ENCODE data around the gene ITGB7. TPM values are rescaled to one million over a fixed set of nuclear protein-coding genes. Genes with fewer than 3 reads are reported as not detected.
"Not testable (repeated sequence)": the region's sequence is repeated elsewhere in the genome, so short reads cannot be mapped to it uniquely, and the experiment has no call there.

The ITGB7 gene
- total RNA-seq, 2 experiments from 2014 or later = 32.3 to 32.5 TPM

DNA sequence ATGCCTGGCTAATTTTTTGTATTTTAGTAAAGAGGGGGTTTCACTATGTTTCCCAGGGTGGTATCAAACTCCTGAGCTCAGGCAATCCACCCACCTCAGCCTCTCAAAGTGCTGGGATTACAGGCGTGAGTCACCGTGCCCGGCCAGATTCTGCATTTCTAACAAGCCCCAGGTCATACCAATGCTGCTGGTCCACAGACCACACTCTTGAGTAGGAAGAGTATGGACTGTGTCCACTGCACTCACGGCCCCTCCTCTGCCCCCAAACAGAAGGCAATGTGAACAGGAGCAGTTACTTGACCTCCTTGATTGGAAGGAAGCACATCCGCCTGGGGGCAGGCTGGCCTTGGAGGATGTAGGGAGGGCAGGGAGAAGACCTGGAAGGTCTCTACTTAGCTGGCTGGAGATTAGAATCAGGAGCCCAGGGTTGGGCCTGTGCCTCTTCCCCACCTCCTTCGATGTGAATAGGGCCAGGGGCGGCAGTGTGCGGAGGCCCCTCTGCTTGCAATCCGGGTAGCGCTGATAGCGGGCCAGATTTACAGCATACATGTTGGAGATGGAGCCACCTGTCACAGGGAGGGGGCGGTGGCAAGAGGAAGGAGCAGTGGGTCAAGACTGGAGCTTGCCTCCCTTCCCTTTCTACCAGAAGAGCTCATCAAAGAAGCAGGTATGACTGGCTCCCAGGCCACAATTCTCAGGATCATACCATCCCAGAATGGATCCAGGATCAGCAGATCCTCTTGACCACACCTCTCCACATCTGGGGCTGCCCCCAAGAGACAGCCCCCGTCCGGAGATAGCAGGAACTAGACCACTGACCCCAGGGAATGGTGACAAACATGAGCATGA, 36.0 kb downstream of the ITGB7 start:
- intact Hi-C loops (cut with micrococcal nuclease) = no loop called here
- CTCF ChIA-PET = interaction anchor here (1.2 kb wide), 1 partner anchor 12 kb away, joined by 3 read pairs; no protein-coding TSS in a partner anchor
- H3K4me1 Mint-ChIP-seq (ENCODE audit: low read depth) = peaks cover 3% of the 10 kb centered on the region
- H3K9me3 Mint-ChIP-seq = no peaks in the 10 kb centered on the region
- peaks cover 6% of the 10 kb centered on the region for H3K36me3 Mint-ChIP-seq (ENCODE audit: low read depth)
- H3K27me3 Mint-ChIP-seq (ENCODE audit: low read depth) = no peaks in the 10 kb centered on the region
- H3K27ac Mint-ChIP-seq = no peak overlapping the region
- DNase-seq = no peak
- H3K4me3 Mint-ChIP-seq = no peak overlapping the region

DNA sequence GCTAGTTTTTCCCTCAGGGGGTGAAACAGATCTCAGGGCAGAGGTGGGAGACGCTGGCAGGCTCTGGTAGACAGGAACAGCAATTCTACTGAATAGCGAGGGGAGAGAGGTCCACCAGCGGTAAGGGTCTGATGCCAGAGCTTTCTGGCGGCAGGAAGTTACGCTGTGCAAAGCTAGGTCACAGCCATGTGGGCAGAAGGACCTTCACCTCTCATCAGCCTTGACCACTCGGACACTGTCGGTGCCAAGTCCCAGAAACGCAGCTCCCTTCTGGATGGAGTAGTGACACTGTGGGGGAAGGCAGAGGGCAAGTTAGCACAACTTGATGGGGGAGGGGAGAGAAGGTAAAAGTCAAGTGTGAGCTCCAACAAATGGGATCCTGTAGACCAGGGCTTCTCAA, 36.8 kb downstream of the ITGB7 start:
- intact Hi-C loops (cut with micrococcal nuclease) = no loop called here
- Mint-ChIP-seq H3K4me3 (no peak overlapping the region), H3K4me1 (ENCODE audit: low read depth) (no peaks in the 10 kb centered on the region), H3K36me3 (ENCODE audit: low read depth) (peaks cover 6% of the 10 kb centered on the region), H3K27ac (no peak overlapping the region), H3K27me3 (ENCODE audit: low read depth) (no peaks in the 10 kb centered on the region), H3K9me3 (no peaks in the 10 kb centered on the region)
- CTCF ChIA-PET = no interaction called here
- DNase-seq = no peak

DNA sequence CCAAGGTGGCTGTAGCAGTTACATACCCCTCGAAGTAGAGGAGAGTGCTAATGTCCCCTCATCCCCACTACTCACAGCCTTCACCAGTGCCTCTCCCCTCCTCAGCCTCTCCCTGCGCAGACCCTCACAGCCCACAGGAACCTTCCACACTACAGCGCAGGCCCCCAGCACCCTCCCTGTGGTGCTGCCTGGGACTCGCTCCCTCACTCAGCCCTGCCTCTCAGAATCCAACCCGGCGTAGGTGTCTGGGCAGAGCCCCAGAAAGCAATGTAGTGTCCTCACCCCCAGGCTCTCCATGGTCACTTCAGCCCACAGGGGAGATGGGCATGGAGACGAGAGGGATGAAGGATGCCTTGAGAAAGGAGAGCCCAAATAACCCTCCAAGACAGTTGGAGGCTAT, 37.4 kb downstream of the ITGB7 start:
- Mint-ChIP-seq H3K27ac (no peak overlapping the region), H3K27me3 (ENCODE audit: low read depth) (no peaks in the 10 kb centered on the region), H3K4me1 (ENCODE audit: low read depth) (no peaks in the 10 kb centered on the region), H3K9me3 (no peaks in the 10 kb centered on the region), H3K36me3 (ENCODE audit: low read depth) (peaks cover 6% of the 10 kb centered on the region), H3K4me3 (no peak overlapping the region)
- DNase-seq = no peak
- intact Hi-C loops (cut with micrococcal nuclease) = no loop called here
- CTCF ChIA-PET = no interaction called here

DNA sequence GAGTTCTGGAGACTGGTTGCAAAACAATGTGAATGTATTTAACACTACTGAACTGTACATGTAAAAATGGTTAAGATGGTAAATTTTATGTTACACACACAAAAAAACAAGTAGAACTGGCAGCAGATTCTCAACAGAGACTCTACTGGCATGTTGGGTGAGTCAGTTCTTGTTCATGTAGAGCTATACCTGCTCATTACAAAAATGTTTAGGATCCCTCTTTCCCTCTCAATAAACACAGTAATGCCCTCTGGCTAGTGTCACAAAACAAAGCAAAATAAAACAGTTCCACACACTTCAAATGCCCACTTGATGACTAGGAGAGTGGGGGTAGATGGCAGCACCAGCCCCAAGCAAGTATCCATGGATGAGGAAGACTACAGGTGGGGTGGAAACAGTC, 40.2 kb downstream of the ITGB7 start:
- Mint-ChIP-seq H3K36me3 (ENCODE audit: low read depth) (peaks cover 6% of the 10 kb centered on the region), H3K27ac (no peak overlapping the region), H3K4me3 (no peak overlapping the region), H3K9me3 (no peaks in the 10 kb centered on the region), H3K27me3 (ENCODE audit: low read depth) (no peaks in the 10 kb centered on the region), H3K4me1 (ENCODE audit: low read depth) (no peaks in the 10 kb centered on the region)
- CTCF ChIA-PET = no interaction called here
- DNase-seq = no peak
- intact Hi-C loops (cut with micrococcal nuclease) = no loop called here

DNA sequence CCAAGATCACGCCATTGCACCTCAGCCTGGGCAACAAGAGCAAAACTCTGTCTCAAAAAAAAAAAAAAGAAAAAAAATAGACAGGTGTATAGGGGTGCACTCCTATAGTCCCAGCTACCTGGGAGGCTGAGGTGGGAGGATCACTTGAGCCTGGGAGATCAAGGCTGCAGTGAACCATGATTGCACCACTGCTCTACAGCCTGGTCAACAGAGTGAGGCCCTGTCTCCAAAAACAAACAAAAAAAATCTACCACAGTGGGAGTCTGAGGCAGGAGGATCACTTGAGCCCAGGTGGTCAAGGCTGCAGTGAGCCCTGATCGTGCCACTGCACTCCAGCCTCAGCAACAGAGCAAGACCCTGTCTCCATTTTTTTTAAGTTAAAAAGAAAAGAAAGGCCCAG, 44.0 kb downstream of the ITGB7 start:
- CTCF ChIA-PET = interaction anchor here (0.7 to 4.3 kb wide), 3 partner anchors 14 to 34 kb away, joined by 3 to 31 read pairs (median 5); no protein-coding TSS in a partner anchor
- DNase-seq; H3K9me3 Mint-ChIP-seq; H3K27ac Mint-ChIP-seq; H3K4me3 Mint-ChIP-seq; H3K36me3 Mint-ChIP-seq (ENCODE audit: low read depth); intact Hi-C loops (cut with micrococcal nuclease); H3K4me1 Mint-ChIP-seq (ENCODE audit: low read depth); H3K27me3 Mint-ChIP-seq (ENCODE audit: low read depth): not testable (repeated sequence)

DNA sequence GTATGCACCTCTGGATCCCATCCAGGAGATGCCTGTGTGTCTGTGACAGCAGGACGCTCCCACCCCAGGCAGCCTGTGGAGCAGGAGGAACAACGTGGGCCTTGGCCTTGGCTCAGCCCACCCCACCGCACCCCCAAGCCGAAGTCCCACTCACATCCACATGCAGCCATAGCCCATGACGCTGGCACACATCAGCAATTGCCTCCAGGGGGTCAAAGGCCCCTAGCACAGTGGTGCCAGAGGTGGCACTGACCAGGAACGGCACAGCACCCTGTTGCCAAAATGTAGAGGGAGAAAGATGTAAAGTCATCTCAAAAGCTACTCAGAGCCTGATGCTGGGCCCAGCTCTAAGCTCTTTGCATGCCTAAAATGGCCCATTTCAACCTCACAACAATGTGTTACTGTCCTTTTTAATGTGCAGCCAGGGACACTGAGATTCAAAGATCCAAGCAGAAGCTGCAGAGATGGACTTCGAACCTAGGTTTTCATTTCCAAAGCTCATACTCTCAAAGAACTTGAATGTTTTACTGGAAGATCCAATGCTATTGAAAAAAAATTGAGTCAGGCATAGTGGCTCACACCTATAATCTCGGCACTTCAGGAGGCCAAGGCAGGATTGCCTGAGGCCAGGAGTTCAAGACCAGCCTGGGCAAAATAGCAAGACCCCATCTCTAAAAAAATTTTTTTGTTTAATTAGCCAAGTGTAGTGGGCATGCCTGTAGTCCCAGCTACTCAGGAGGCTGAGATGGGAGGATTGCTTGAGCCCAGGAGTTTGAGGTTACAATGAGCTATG, 45.7 kb downstream of the ITGB7 start:
- Mint-ChIP-seq H3K27ac (no peak overlapping the region), H3K9me3 (no peaks in the 10 kb centered on the region), H3K27me3 (ENCODE audit: low read depth) (no peaks in the 10 kb centered on the region), H3K4me3 (no peak overlapping the region), H3K4me1 (ENCODE audit: low read depth) (peaks cover 7% of the 10 kb centered on the region), H3K36me3 (ENCODE audit: low read depth) (no peaks in the 10 kb centered on the region)
- intact Hi-C loops (cut with micrococcal nuclease) = no loop called here
- DNase-seq = no peak
- CTCF ChIA-PET = interaction anchor here (0.8 to 6.8 kb wide), 20 partner anchors 8 to 190 kb away, joined by 3 to 61 read pairs (median 6); partner anchors contain the start of genes CSAD, ESPL1, SOAT2 and ZNF740

DNA sequence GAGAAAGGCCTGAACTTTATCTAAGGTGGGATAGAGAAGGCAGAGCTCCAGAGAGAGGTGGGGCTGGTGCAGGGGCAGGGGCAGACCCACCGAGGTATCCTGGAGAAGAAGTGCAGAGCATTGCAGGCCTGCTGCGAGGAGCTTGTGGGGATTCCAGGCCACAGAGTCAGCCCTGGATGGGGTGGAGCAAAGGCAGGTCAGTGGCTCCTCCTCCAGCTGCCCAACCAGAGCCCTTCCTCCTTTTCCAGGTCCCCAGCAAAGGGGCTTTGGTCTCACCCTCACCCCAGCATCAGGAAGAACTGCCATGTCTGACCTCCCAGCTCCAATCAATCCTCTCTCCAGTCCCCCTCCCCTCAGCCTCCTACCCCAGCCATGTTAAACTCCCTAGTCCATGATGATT, 46.4 kb downstream of the ITGB7 start:
- H3K4me1 Mint-ChIP-seq (ENCODE audit: low read depth) = peaks cover 7% of the 10 kb centered on the region
- CTCF ChIA-PET = interaction anchor here (0.8 to 6.8 kb wide), 31 partner anchors 7 to 348 kb away, joined by 3 to 61 read pairs (median 6); partner anchors contain the start of genes CSAD, ESPL1, MYG1 and SOAT2
- no peak for DNase-seq
- H3K9me3 Mint-ChIP-seq = no peaks in the 10 kb centered on the region
- no peaks in the 10 kb centered on the region for H3K36me3 Mint-ChIP-seq (ENCODE audit: low read depth)
- H3K27ac Mint-ChIP-seq = no peak overlapping the region
- H3K27me3 Mint-ChIP-seq (ENCODE audit: low read depth) = no peaks in the 10 kb centered on the region
- intact Hi-C loops (cut with micrococcal nuclease) = no loop called here
- no peak overlapping the region for H3K4me3 Mint-ChIP-seq

DNA sequence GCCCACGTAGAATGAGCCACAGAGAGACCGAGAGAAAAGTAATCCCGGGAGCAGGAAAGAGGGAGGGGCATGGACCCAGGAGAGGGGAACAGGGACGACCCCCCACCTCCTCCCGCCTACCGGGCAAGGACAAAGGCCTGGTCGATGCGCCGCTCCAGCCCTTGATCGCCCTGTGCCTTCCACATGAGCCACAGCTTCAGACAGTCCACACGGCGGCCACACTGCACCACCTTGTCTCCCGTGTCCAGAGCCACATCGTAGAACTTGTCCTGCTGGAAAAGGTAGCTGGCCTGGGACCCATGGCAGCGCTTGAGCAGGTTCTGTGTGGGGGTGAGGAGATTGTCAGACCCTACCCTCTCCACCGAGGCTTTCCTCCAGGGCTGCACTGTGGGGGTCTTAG, 47.1 kb downstream of the ITGB7 start:
- Mint-ChIP-seq H3K4me3 (no peak overlapping the region), H3K27ac (no peak overlapping the region), H3K9me3 (no peaks in the 10 kb centered on the region), H3K36me3 (ENCODE audit: low read depth) (no peaks in the 10 kb centered on the region), H3K4me1 (ENCODE audit: low read depth) (peaks cover 7% of the 10 kb centered on the region), H3K27me3 (ENCODE audit: low read depth) (no peaks in the 10 kb centered on the region)
- CTCF ChIA-PET = interaction anchor here (0.6 to 6.8 kb wide), 45 partner anchors 9 to 348 kb away, joined by 3 to 61 read pairs (median 5); partner anchors contain the start of genes AAAS, CSAD, ESPL1 and MYG1
- DNase-seq = no peak
- intact Hi-C loops (cut with micrococcal nuclease) = loop anchor here (1.0 to 2.0 kb wide), 8 partner anchors 20 to 185 kb away; partner anchors contain the start of genes AAAS, CSAD and ZNF740

DNA sequence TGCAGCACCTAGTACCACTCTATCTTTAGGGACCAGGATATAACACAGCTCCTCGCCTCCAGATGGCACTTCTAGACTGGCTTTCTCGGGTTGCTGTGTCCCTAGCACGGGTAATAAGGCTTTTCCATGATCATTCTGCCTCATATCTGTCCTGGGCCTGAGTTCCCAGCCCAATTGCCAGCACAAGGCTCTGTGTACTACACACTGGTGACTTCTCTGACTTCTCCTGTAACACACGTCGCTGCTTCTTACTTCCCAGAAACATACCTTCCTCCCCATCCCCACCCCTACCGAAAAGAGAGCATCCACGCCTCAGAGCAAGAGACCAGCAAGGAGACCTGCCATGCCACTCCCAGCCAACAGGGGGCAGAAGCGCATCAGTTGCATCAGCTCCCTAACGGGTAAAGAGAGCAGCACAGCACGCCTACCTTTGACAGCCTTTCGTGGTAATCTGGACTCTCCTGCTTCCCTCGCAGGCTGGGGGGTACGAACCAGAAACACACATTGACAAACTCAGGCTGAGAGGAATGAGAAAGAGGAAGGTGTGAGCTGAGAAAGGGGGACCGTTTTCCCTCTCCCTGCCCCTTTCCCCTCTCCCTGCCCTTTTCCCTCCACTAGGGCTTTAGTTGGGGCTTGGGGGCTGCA, 47.7 kb downstream of the ITGB7 start:
- Mint-ChIP-seq H3K4me3 (no peak overlapping the region), H3K9me3 (no peaks in the 10 kb centered on the region), H3K27ac (peak overlapping the region; percentile 6), H3K36me3 (ENCODE audit: low read depth) (no peaks in the 10 kb centered on the region), H3K27me3 (ENCODE audit: low read depth) (no peaks in the 10 kb centered on the region), H3K4me1 (ENCODE audit: low read depth) (peaks cover 7% of the 10 kb centered on the region)
- peak; percentile 97 for DNase-seq
- CTCF ChIA-PET = interaction anchor here (0.6 to 6.8 kb wide), 43 partner anchors 9 to 349 kb away, joined by 3 to 61 read pairs (median 5); partner anchors contain the start of genes AAAS, CSAD, ESPL1 and MYG1
- intact Hi-C loops (cut with micrococcal nuclease) = loop anchor here (1.0 to 2.0 kb wide), 8 partner anchors 21 to 186 kb away; partner anchors contain the start of genes AAAS, CSAD and ZNF740

DNA sequence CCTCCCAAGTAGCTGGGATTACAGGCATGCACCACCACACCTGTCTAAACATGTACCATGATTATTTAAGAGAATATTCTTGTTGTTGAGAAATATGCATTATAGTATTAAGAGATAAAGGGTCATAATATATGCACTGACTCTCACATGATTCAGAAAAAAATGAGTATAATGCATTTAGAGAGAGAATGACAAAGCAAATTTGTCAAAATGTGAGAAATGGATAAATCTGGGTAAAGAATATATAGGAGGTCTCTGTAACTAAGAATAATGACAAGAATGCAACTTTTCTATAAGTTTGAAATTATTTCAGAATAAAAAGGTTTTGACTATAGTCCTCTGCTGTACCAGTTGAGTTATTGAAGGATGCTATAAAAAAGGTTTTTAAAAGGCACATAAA, 54.7 kb downstream of the ITGB7 start:
- Mint-ChIP-seq H3K4me1 (ENCODE audit: low read depth) (no peaks in the 10 kb centered on the region), H3K9me3 (no peaks in the 10 kb centered on the region), H3K27me3 (ENCODE audit: low read depth) (no peaks in the 10 kb centered on the region), H3K36me3 (ENCODE audit: low read depth) (no peaks in the 10 kb centered on the region), H3K4me3 (no peak overlapping the region), H3K27ac (no peak overlapping the region)
- intact Hi-C loops (cut with micrococcal nuclease) = no loop called here
- DNase-seq = no peak
- CTCF ChIA-PET = interaction anchor here (1.6 kb wide), 1 partner anchor 9 kb away, joined by 4 read pairs; no protein-coding TSS in a partner anchor

DNA sequence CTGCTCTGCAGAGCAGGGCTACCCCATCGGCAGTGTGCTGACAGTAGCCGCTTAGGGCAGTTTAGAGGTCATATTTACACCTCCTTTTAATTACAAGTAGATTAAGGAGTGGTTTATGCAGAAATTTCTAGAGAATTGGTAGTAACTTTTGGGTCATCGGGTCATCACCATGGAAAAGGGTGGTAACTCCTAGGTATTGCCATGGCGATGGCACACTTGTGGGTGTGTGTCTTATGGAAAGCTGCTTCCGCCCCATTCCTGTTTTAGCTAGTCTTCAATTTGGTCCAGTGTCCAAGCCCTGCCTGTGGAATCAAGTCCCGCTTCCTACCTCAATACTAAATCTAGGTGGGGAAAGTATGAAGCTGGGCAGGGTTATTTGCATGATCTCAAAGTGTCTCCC, 56.0 kb downstream of the ITGB7 start:
- H3K27me3 Mint-ChIP-seq (ENCODE audit: low read depth) = no peaks in the 10 kb centered on the region
- no peak overlapping the region for H3K4me3 Mint-ChIP-seq
- CTCF ChIA-PET = interaction anchor here (1.9 kb wide), 1 partner anchor 9 kb away, joined by 4 read pairs; no protein-coding TSS in a partner anchor
- DNase-seq = no peak
- intact Hi-C loops (cut with micrococcal nuclease) = no loop called here
- no peaks in the 10 kb centered on the region for H3K4me1 Mint-ChIP-seq (ENCODE audit: low read depth)
- no peaks in the 10 kb centered on the region for H3K9me3 Mint-ChIP-seq
- no peaks in the 10 kb centered on the region for H3K36me3 Mint-ChIP-seq (ENCODE audit: low read depth)
- H3K27ac Mint-ChIP-seq = no peak overlapping the region

DNA sequence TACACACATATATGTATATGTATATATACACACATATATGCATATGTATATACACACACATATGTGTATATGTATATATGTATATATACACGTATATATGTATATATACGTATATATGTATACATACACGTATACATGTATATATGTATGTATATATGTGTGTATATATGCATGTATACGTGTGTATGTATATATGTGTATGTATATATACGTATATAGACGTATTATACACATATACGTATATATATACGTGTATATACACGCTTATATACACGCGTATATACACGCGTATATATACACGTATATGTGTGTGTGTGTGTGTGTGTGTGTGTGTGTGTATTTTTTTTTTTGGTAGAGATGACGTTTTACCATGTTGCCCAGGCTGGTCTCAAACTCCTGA, 59.4 kb downstream of the ITGB7 start:
- no peak overlapping the region for H3K27ac Mint-ChIP-seq
- no peaks in the 10 kb centered on the region for H3K36me3 Mint-ChIP-seq (ENCODE audit: low read depth)
- no peaks in the 10 kb centered on the region for H3K9me3 Mint-ChIP-seq
- CTCF ChIA-PET = no interaction called here
- intact Hi-C loops (cut with micrococcal nuclease) = no loop called here
- no peaks in the 10 kb centered on the region for H3K27me3 Mint-ChIP-seq (ENCODE audit: low read depth)
- no peak for DNase-seq
- no peak overlapping the region for H3K4me3 Mint-ChIP-seq
- no peaks in the 10 kb centered on the region for H3K4me1 Mint-ChIP-seq (ENCODE audit: low read depth)
